T-cell (primary cell): ENCODE results near the gene DNAJC22. TPM values are rescaled to one million over a fixed set of nuclear protein-coding genes. Genes with fewer than 3 reads are reported as not detected.
"Not testable (repeated sequence)": the region's sequence is repeated elsewhere in the genome, so short reads cannot be mapped to it uniquely, and the experiment has no call there.

ENCODE experiments used
- ATAC-seq, 4 experiments: fragments of 200-7000 bp in 3 of 4; fragments of 150-1000 bp in 1 of 4; cut with Tn5 transposase; replicated peaks in 1 of 4; 1 replicate in 3 of 4; 2 replicates in 1 of 4; pipeline ENCODE4 v1.10.0; 2021; ENCODE audit warnings: moderate library complexity in 3 of 4, mild to moderate bottlenecking in 2 of 4, moderate number of reproducible peaks in 1 of 4
- CTCF ChIA-PET, 2 donors: fragments of 300-600 bp; sonication (Branson Sonifier 250); formaldehyde crosslinking; loops; one replicate each; lab custom pipeline; 2022; ENCODE audit warnings: antibody characterized with exemption in 2 of 2; lab: Charles Lee
- POLR2A ChIA-PET, 2 donors: fragments of 300-600 bp; sonication (Branson Sonifier 250); formaldehyde crosslinking; loops; one replicate each; lab custom pipeline; 2022; ENCODE audit warnings: antibody characterized with exemption in 2 of 2; lab: Charles Lee
- DNase-seq, 35 experiments: peaks; one replicate each; pipeline versions ENCODE4 v3.0.0 to v3.0.0-alpha.2; 2013 to 2023
- H3K27ac ChIP-seq: one replicate; pipeline ENCODE4 v1.5.1; 2013; ENCODE audit warnings: low read length
- H3K27me3 ChIP-seq, 2 experiments: replicated peaks in 1 of 2; 1 replicate in 1 of 2; 2 replicates in 1 of 2; pipeline versions ENCODE4 v1.6.1 to v1.7.0; 2013; ENCODE audit warnings: low read length in 1 of 2, mixed read lengths in 1 of 2; ENCODE audit not compliant: control insufficient read depth in 2 of 2, insufficient read depth in 2 of 2; ENCODE audit errors: extremely low read depth in 1 of 2
- H3K36me3 ChIP-seq, 2 donors: 1 replicate in 1 of 2; 2 replicates in 1 of 2; pipeline versions ENCODE4 v1.6.1 to v1.7.0; 2013; ENCODE audit warnings: low read length in 1 of 2; ENCODE audit not compliant: control insufficient read depth in 2 of 2, insufficient read depth in 1 of 2; ENCODE audit errors: extremely low read depth in 1 of 2
- H3K4me1 ChIP-seq, 2 experiments: 1 replicate in 1 of 2; 2 replicates in 1 of 2; pipeline versions ENCODE4 v1.6.1 to v1.7.0; 2013; ENCODE audit warnings: low read length in 2 of 2, mixed read lengths in 1 of 2; ENCODE audit not compliant: insufficient read depth in 2 of 2, control insufficient read depth in 1 of 2; ENCODE audit errors: extremely low read depth in 1 of 2
- H3K4me3 ChIP-seq, 2 donors: 1 replicate in 1 of 2; 2 replicates in 1 of 2; pipeline versions ENCODE4 v1.5.1 to v1.7.0; 2013; ENCODE audit warnings: mild to moderate bottlenecking in 2 of 2, low read length in 1 of 2, moderate library complexity in 1 of 2; ENCODE audit not compliant: control insufficient read depth in 1 of 2; ENCODE audit errors: extremely low read depth in 1 of 2
- H3K9me3 ChIP-seq: 2 replicates; pipeline ENCODE4 v1.7.0; 2013
- H3K27ac Mint-ChIP-seq, 2 donors: one replicate each; pipeline ENCODE4 v1.8.0; 2020 to 2021; ENCODE audit warnings: mild to moderate bottlenecking in 2 of 2, mixed read lengths in 2 of 2
- H3K27me3 Mint-ChIP-seq, 2 donors: one replicate each; pipeline ENCODE4 v1.8.0; 2021 to 2022; ENCODE audit warnings: mixed read lengths in 2 of 2
- H3K36me3 Mint-ChIP-seq: one replicate; pipeline ENCODE4 v1.8.0; 2021; ENCODE audit warnings: mixed read lengths
- H3K4me1 Mint-ChIP-seq, 3 donors: one replicate each; pipeline ENCODE4 v1.8.0; 2020 to 2022; ENCODE audit warnings: mixed read lengths in 3 of 3, mild to moderate bottlenecking in 1 of 3
- H3K4me3 Mint-ChIP-seq, 3 donors: one replicate each; pipeline ENCODE4 v1.8.0; 2020 to 2022; ENCODE audit warnings: mild to moderate bottlenecking in 3 of 3, mixed read lengths in 3 of 3, moderate library complexity in 3 of 3
- H3K9me3 Mint-ChIP-seq, 3 donors: one replicate each; pipeline ENCODE4 v1.8.0; 2020 to 2022; ENCODE audit warnings: mixed read lengths in 3 of 3
- WGBS: methylation state at CpG from one replicate; pipeline ENCODE4 v1.1.5; 2013; ENCODE audit warnings: missing lambda C conversion rate; ENCODE audit not compliant: insufficient coverage; 5-methylcytosine and 5-hydroxymethylcytosine counted together
- total RNA-seq, 35 experiments: library from RNA in 6 of 35; stranded (reverse) in 6 of 35; fragments of 120-200 nt in 1 of 35; gene quantifications; one replicate each; pipeline versions ENCODE4 v1.2.1 to v1.2.4 and lab custom pipeline; 2013 to 2026

Gene DNAJC22
- total RNA-seq, 5 donors from 2014 or later (not counting 1 experiment from before 2014, with no cell fraction given) = 0.07 TPM; not detected in 4

DNA sequence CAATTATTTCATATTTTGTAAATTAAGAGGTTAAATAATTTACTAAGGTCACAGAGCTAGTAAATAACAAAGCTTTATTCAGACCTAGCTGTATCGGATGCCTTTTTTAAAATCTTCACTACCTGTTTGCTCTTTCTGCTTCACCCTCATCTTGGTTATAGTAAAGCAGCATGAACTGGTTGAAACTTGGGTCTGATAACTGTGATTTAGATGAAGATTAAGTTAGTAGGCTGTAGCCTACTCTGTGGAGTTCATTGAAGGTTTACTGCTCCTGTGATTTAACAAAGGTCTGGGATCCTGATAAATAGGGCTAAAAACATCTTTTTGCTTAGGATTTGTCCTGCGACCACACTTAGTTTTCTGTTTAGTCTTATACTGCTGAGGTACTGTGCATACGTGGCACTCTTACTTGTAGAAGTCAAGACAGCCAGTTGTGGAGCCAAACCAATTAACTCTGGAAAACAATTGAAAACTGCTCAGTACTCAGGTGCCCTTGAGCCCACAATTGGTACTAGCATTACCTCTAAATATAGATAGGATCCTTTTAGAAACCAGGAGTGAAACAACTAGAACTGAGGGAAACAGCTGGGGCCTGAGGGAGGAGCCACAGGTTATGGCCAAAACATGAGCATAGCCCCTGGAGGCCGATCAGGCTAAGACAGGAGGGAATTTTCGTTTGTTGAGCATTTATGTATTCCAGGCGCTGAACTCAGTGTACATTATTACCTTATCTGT is 22.9 kb downstream of the DNAJC22 start:
- H3K4me3 ChIP-seq = no peak overlapping the region
- peaks cover 0 to 15% of the 10 kb centered on the region in 2 experiments for H3K4me1 ChIP-seq
- H3K27ac ChIP-seq = peak overlapping the region; percentile 35
- no peaks in the 10 kb centered on the region for H3K27me3 ChIP-seq
- ChIA-PET CTCF (interaction anchor here in 1 of 2 donors (0.6 to 1.7 kb wide), 2 partner anchors 11 to 15 kb away, joined by 3 to 9 read pairs; no protein-coding TSS in a partner anchor), POLR2A (interaction anchor here in 1 of 2 donors (0.6 to 0.7 kb wide), 2 partner anchors 75 to 141 kb away, joined by 9 to 10 read pairs; no protein-coding TSS in a partner anchor)
- no peaks in the 10 kb centered on the region for H3K36me3 ChIP-seq
- DNase-seq (peak in 11 of 35 experiments; percentile 3 to 45 (median 14)), ATAC-seq (no peak)
- H3K4me3 Mint-ChIP-seq = peak overlapping the region in 2 of 3 donors; percentile 9 to 21
- H3K27me3 Mint-ChIP-seq = no peaks in the 10 kb centered on the region
- no peaks in the 10 kb centered on the region for H3K36me3 Mint-ChIP-seq
- H3K9me3 ChIP-seq = no peaks in the 10 kb centered on the region
- H3K9me3 Mint-ChIP-seq = no peaks in the 10 kb centered on the region
- peaks cover 30 to 32% (median 32%) of the 10 kb centered on the region in 3 donors for H3K4me1 Mint-ChIP-seq
- 80% methylated on average over 2 of the region's 6 CpGs for WGBS
- H3K27ac Mint-ChIP-seq = peak overlapping the region; percentile 62 to 78

- no peak overlapping the region for H3K4me3 ChIP-seq
- H3K27me3 ChIP-seq = no peaks in the 10 kb centered on the region
- H3K9me3 ChIP-seq = no peaks in the 10 kb centered on the region
- no peaks in the 10 kb centered on the region for H3K36me3 Mint-ChIP-seq
- peaks cover 0 to 15% of the 10 kb centered on the region in 2 experiments for H3K4me1 ChIP-seq
- H3K4me1 Mint-ChIP-seq = peaks cover 29 to 31% (median 31%) of the 10 kb centered on the region in 3 donors
- ChIA-PET POLR2A (no interaction called here), CTCF (interaction anchor here in 1 of 2 donors (0.6 kb wide), 1 partner anchor 140 kb away, joined by 7 read pairs; no protein-coding TSS in a partner anchor)
- no peaks in the 10 kb centered on the region for H3K27me3 Mint-ChIP-seq
- H3K9me3 Mint-ChIP-seq = no peaks in the 10 kb centered on the region
- DNase-seq (no peak), ATAC-seq (no peak)
- no peaks in the 10 kb centered on the region for H3K36me3 ChIP-seq
- WGBS = 100% methylated on average over 2 of the region's 6 CpGs
- no peak overlapping the region for H3K4me3 Mint-ChIP-seq
- H3K27ac ChIP-seq = no peak overlapping the region
- H3K27ac Mint-ChIP-seq = no peak overlapping the region
Measured at GRCh38 chr12:49370539-49370938, 23.9 kb downstream of the DNAJC22 start.

DNA sequence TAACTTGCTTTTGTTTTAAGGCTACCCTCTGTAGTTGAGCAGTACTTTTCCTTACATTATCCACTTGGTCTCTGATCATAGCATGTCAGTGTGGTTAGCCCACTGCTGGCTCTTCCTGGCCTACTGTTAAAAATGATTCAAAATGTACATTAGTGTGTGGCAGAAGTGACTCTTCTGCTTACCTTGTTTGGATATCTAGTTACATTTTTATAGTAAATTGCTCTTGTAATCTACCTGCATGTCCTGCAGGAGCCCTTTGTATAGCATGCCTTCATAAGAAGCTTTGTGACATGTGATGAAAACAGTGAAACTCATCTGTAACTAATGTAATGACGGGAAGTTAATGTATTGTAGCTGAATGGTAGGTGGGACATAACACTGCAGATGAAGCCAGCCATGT is 28.7 kb downstream of the DNAJC22 start:
- no peak overlapping the region for H3K27ac ChIP-seq
- CTCF ChIA-PET = interaction anchor here (1.1 to 1.2 kb wide), 2 partner anchors 17 to 29 kb away, joined by 3 read pairs; no protein-coding TSS in a partner anchor
- Mint-ChIP-seq H3K27ac (no peak overlapping the region), H3K36me3 (no peaks in the 10 kb centered on the region), H3K4me1 (peaks cover 2 to 6% (median 3%) of the 10 kb centered on the region in 3 donors), H3K4me3 (no peak overlapping the region), H3K9me3 (no peaks in the 10 kb centered on the region), H3K27me3 (no peaks in the 10 kb centered on the region)
- no peak for DNase-seq
- POLR2A ChIA-PET = no interaction called here
- no peaks in the 10 kb centered on the region for H3K9me3 ChIP-seq
- 100% methylated on average over 1 of the region's 1 CpG for WGBS
- H3K36me3 ChIP-seq = no peaks in the 10 kb centered on the region
- no peaks in the 10 kb centered on the region for H3K27me3 ChIP-seq
- no peak for ATAC-seq
- no peaks in the 10 kb centered on the region for H3K4me1 ChIP-seq
- no peak overlapping the region for H3K4me3 ChIP-seq

DNA sequence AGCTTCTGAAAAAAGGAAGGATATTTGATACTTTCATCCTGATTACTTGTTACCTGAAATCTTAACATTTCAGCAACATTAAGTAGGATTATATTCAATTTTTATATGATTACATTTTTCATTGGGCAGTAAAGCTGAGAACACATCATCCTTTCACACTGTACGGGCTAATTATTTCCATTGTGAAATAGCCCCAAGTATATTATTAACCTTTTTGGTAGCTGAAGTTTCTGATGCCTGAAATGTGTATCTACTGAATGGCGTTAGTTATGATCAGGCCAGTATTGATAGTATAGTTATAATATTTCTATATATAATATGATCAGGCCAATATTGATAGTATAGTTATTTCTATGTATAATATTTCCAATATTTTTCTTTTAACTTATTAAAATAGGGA is 30.7 kb downstream of the DNAJC22 start:
- CTCF ChIA-PET = interaction anchor here in 1 of 2 donors (1.0 kb wide), 3 partner anchors 10 to 137 kb away, joined by 3 to 6 read pairs (median 4); partner anchors contain the start of gene SPATS2
- POLR2A ChIA-PET = interaction anchor here (0.6 kb wide), 2 partner anchors 136 to 315 kb away, joined by 3 read pairs; no protein-coding TSS in a partner anchor
- Histone ChIP-seq H3K36me3 (no peaks in the 10 kb centered on the region), H3K4me1 (no peaks in the 10 kb centered on the region), H3K27me3 (no peaks in the 10 kb centered on the region), H3K9me3 (no peaks in the 10 kb centered on the region), H3K27ac (no peak overlapping the region), H3K4me3 (no peak overlapping the region)
- Mint-ChIP-seq H3K4me1 (peaks cover 0 to 6% (median 0%) of the 10 kb centered on the region in 3 donors), H3K9me3 (no peaks in the 10 kb centered on the region), H3K4me3 (no peak overlapping the region), H3K27me3 (no peaks in the 10 kb centered on the region), H3K36me3 (no peaks in the 10 kb centered on the region), H3K27ac (no peak overlapping the region)
- no peak for DNase-seq
- no peak for ATAC-seq
- no CpG with 5 or more reads among the region's 2 CpGs for WGBS

DNA sequence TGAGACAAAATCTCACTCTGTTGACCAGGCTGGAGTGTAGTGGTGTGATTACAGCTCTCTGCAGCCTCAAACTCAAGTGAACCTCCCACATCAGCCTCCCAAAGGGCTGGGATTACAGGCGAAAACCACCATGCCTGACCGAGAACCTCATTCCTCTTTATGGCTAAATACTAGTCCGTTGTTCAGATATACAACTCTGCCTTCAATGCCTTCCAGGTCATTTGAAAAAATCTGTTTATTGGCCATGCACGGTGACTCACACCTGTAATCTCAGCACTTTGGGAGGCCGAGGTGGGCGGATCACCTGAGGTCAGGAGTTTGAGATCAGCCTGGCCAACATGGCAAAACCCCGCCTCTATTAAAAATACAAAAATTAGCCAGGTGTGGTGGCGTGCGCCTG is 33.5 kb downstream of the DNAJC22 start:
- H3K36me3 ChIP-seq, ATAC-seq, H3K4me3 ChIP-seq, H3K4me1 Mint-ChIP-seq, DNase-seq, H3K27ac ChIP-seq, H3K27ac Mint-ChIP-seq, H3K9me3 Mint-ChIP-seq, H3K27me3 Mint-ChIP-seq, H3K9me3 ChIP-seq, H3K4me1 ChIP-seq, H3K36me3 Mint-ChIP-seq, H3K4me3 Mint-ChIP-seq, H3K27me3 ChIP-seq: not testable (repeated sequence)
- ChIA-PET POLR2A (interaction anchor here in 1 of 2 donors (0.7 kb wide), 1 partner anchor 49 kb away, joined by 3 read pairs; no protein-coding TSS in a partner anchor), CTCF (interaction anchor here in 1 of 2 donors (0.6 kb wide), 1 partner anchor 1928 kb away, joined by 3 read pairs; no protein-coding TSS in a partner anchor)
- WGBS = 76% methylated on average over 5 of the region's 9 CpGs

DNA sequence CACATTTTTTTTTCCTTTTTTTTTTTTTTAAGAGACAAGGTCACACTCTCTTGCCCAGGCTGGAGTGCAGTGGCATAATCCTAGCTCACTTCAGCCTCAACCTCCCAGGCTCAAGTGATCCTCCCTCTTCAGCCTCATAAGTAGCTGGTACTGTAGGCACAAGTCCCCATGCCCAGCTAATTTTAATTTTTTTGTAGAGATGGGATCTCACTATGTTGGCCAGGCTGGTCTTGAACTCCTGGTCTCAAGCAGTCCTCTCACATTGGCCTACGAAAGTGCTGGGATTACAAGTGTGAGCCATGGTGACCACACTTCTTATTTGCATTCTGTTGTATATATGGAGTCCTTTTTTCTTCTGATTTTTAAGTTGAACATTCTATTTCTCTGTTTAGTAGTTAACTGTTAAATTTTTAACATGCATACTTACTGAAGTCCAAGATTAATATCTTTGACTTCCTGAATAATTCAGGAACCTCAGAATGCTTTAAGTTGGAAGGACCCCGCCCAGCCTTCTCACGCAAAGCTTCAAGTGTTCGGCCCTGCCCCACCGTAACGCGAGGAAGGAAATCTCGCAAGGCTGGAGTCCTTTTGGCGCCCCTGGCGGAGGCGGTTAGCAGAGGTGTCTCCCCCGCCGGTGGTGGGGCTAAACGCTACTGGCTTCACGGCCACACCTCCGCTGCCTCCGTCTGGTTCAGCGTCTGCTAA is 42.1 kb downstream of the DNAJC22 start:
- peaks cover 0 to 10% (median 0%) of the 10 kb centered on the region in 3 donors for H3K4me1 Mint-ChIP-seq
- peak overlapping the region in 2 of 3 donors; percentile 46 to 49 for H3K4me3 Mint-ChIP-seq
- ChIA-PET CTCF (interaction anchor here (0.5 to 1.8 kb wide), 4 partner anchors 22 to 723 kb away, joined by 3 to 4 read pairs (median 3); partner anchors contain the start of gene SPATS2 (in 1 of the 2)), POLR2A (no interaction called here)
- H3K9me3 Mint-ChIP-seq = no peaks in the 10 kb centered on the region
- H3K36me3 Mint-ChIP-seq = no peaks in the 10 kb centered on the region
- WGBS = 55% methylated on average over 17 of the region's 18 CpGs
- Histone ChIP-seq H3K9me3 (no peaks in the 10 kb centered on the region), H3K4me3 (no peak overlapping the region), H3K27me3 (no peaks in the 10 kb centered on the region), H3K4me1 (peaks cover 0 to 4% of the 10 kb centered on the region in 2 experiments), H3K36me3 (no peaks in the 10 kb centered on the region), H3K27ac (no peak overlapping the region)
- no peaks in the 10 kb centered on the region for H3K27me3 Mint-ChIP-seq
- DNase-seq (peak; percentile 32 to 78 (median 62)), ATAC-seq (peak; percentile 91 to 100 (median 97))
- H3K27ac Mint-ChIP-seq = no peak overlapping the region
